ENCODE data around the gene LAMC3.

LAMC3 gene

GRCh38 chr9:131008909-131009618, at the start of gene LAMC3:
LAMC3 (plus strand) TSS chr9:131009174; CDS start chr9:131009215, 41 bp downstream.
- H3K4me3 ChIP-seq (replicated peaks; ENCODE audit: low read depth, low read length): peak within 1 kb of the TSS; percentile 53
- no peak for DNase-seq (ENCODE audit: extremely low read depth, low read depth)
- TF ChIP-seq CTCF (IDR thresholded peaks at IDR 0.05; ENCODE audit: low read depth, low read length, missing control alignments): peak; percentile 63

- H3K4me3 ChIP-seq (replicated peaks; ENCODE audit: low read depth, low read length): no peak overlapping the region
- no peak for TF ChIP-seq CTCF (IDR thresholded peaks at IDR 0.05; ENCODE audit: low read depth, low read length, missing control alignments)
- no peak for DNase-seq (ENCODE audit: extremely low read depth, low read depth)
These were observed 49.1 kb upstream of the LAMC3 start for GRCh38 chr9:130959809-130960334.

GRCh38 chr9:130960522-130961378, 48.2 kb upstream of the LAMC3 start:
- no peak overlapping the region for H3K4me3 ChIP-seq (replicated peaks; ENCODE audit: low read depth, low read length)
- no peak for DNase-seq (ENCODE audit: extremely low read depth, low read depth)
- TF ChIP-seq CTCF (IDR thresholded peaks at IDR 0.05; ENCODE audit: low read depth, low read length, missing control alignments): no peak

- no peak for TF ChIP-seq CTCF (IDR thresholded peaks at IDR 0.05; ENCODE audit: low read depth, low read length, missing control alignments)
- no peak for DNase-seq (ENCODE audit: extremely low read depth, low read depth)
These were observed 47.3 kb upstream of the LAMC3 start for GRCh38 chr9:130961511-130962300.

GRCh38 chr9:130962418-130963316, 46.3 kb upstream of the LAMC3 start:
- no peak overlapping the region for H3K4me3 ChIP-seq (replicated peaks; ENCODE audit: low read depth, low read length)
- DNase-seq (ENCODE audit: extremely low read depth, low read depth): peak; percentile 65
- no peak for TF ChIP-seq CTCF (IDR thresholded peaks at IDR 0.05; ENCODE audit: low read depth, low read length, missing control alignments)

More at GRCh38 chr9:130961511-130962300, 47.3 kb upstream of the LAMC3 start:
- no peak overlapping the region for H3K4me3 ChIP-seq (replicated peaks; ENCODE audit: low read depth, low read length)

Measured in HFF-Myc (cell line).